ENCODE results near the gene CCNE1.

GRCh38 chr19:29795461-29796172 lies 16.2 kb upstream of the CCNE1 start:
- TF ChIP-seq, protein P1, sequence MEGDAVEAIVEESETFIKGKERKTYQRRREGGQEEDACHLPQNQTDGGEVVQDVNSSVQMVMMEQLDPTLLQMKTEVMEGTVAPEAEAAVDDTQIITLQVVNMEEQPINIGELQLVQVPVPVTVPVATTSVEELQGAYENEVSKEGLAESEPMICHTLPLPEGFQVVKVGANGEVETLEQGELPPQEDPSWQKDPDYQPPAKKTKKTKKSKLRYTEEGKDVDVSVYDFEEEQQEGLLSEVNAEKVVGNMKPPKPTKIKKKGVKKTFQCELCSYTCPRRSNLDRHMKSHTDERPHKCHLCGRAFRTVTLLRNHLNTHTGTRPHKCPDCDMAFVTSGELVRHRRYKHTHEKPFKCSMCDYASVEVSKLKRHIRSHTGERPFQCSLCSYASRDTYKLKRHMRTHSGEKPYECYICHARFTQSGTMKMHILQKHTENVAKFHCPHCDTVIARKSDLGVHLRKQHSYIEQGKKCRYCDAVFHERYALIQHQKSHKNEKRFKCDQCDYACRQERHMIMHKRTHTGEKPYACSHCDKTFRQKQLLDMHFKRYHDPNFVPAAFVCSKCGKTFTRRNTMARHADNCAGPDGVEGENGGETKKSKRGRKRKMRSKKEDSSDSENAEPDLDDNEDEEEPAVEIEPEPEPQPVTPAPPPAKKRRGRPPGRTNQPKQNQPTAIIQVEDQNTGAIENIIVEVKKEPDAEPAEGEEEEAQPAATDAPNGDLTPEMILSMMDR (IDR thresholded peaks at IDR 0.05 in 4 of 5, conservative IDR thresholded peaks at IDR 0.05 in 1 of 5) = no peak
- TF ChIP-seq POLR2A (IDR thresholded peaks at IDR 0.05) = no peak
